Measurements from ENCODE around the gene NKAIN4.

DNA sequence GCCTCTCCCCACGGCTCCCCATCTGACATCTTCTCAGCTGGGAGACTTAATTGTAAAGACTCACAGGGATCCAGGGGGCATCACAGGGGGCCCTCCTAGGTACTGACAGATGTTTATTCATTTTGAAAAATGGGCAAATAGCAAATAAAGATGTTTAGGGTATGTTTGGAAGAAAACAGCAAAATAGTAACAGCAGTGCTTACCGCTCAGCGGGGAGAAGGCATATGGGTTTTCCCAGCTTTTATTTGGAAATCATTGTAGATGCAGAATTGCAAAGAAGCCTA is 21.3 kb downstream of the NKAIN4 start:
- TF ChIP-seq CTCF (IDR thresholded peaks at IDR 0.05): no peak
- TF ChIP-seq POLR2A (IDR thresholded peaks at IDR 0.05): no peak
